Psoas muscle (tissue), 8 donors: Measurements from ENCODE around the gene CCL28. TPM values are rescaled to one million over a fixed set of nuclear protein-coding genes. Genes with fewer than 3 reads are reported as not detected.

Source experiments
- ATAC-seq, 4 donors: fragments of 200-7000 bp; cut with Tn5 transposase; one replicate each; pipeline ENCODE4 v1.9.1; 2020; ENCODE audit warnings: moderate library complexity in 3 of 4, mild to moderate bottlenecking in 2 of 4
- DNase-seq, 2 donors: peaks; one replicate each; pipeline ENCODE4 v3.0.0-alpha.2; 2020
- H3K27ac ChIP-seq: fragments of 200-600 bp; one replicate; pipeline ENCODE4 v1.8.0; 2022
- H3K27me3 ChIP-seq, 3 donors: fragments of 200-600 bp in 1 of 3; one replicate each; pipeline versions ENCODE4 v1.6.1 to v1.8.0; 2013 to 2022; ENCODE audit warnings: low read length in 2 of 3, mild to moderate bottlenecking in 2 of 3, moderate library complexity in 1 of 3; ENCODE audit not compliant: insufficient read depth in 3 of 3
- H3K36me3 ChIP-seq, 2 donors: fragments of 200-600 bp in 1 of 2; one replicate each; pipeline versions ENCODE4 v1.6.1 to v1.8.0; 2013 to 2022; ENCODE audit warnings: low read depth in 1 of 2, mild to moderate bottlenecking in 1 of 2, moderate library complexity in 1 of 2; ENCODE audit not compliant: insufficient read depth in 1 of 2
- H3K4me1 ChIP-seq: fragments of 200-600 bp; one replicate; pipeline ENCODE4 v1.8.0; 2022
- H3K4me3 ChIP-seq: fragments of 200-600 bp; one replicate; pipeline ENCODE4 v1.8.0; 2022; ENCODE audit warnings: mild to moderate bottlenecking
- H3K9me3 ChIP-seq: fragments of 200-600 bp; one replicate; pipeline ENCODE4 v1.8.0; 2022
- WGBS, 3 donors: extraction: QIAGEN DNeasy Blood & Tissue Kit; methylation state at CpG; one replicate each; pipeline versions ENCODE4 v1.1.6 to v1.1.7; 2013; 5-methylcytosine and 5-hydroxymethylcytosine counted together
- intact Hi-C, 2 donors: fragments of 100-400 bp; cut with DNase I; formaldehyde crosslinking; loops; one replicate each; pipeline versions ENCODE4 v1.11.0 to v1.14.2; 2022
- polyA plus RNA-seq, 3 donors: library from polyadenylated mRNA; stranded (reverse); fragments of 200-250 nt; gene quantifications; one replicate each; pipeline ENCODE4 v1.2.3, GENCODE V29; 2013
- total RNA-seq, 4 donors: library from RNA; stranded (reverse); fragmentation: NEBNext Ultra II Directional in 2 of 4; extraction: Animal tissue kit (Norgen Biotek cat#: 25700) in 2 of 4; gene quantifications; one replicate each; pipeline versions ENCODE4 v1.2.1 to v1.2.4, GENCODE V29; 2021 to 2023
- TF ChIP-seq, protein P1 (sequence below): fragments of 200-600 bp; IDR thresholded peaks from one replicate; pipeline ENCODE4 v1.8.0; 2022; ENCODE audit warnings: antibody characterized with exemption
- donor health status: healthy with polysubstance abuse.
- donor health status: DM: no; HTN: no; CAD: no; lungs with moderate emphysema.
- donor health status: Bipolar disorder and iron deficiency.
- donor health status: healthy.
- donor health status: DM: yes; HTN: yes; CAD: no.
- donor health status: DM: no; HTN: no; CAD: no.
- donor health status: DM: no; HTN: no; CAD: no.
- donor health status: DM: yes; HTN: yes; CAD: no.

Gene CCL28
- total and polyA plus RNA-seq, 7 donors: 0.06 to 0.28 (median 0.15) TPM; not detected in 2

DNA sequence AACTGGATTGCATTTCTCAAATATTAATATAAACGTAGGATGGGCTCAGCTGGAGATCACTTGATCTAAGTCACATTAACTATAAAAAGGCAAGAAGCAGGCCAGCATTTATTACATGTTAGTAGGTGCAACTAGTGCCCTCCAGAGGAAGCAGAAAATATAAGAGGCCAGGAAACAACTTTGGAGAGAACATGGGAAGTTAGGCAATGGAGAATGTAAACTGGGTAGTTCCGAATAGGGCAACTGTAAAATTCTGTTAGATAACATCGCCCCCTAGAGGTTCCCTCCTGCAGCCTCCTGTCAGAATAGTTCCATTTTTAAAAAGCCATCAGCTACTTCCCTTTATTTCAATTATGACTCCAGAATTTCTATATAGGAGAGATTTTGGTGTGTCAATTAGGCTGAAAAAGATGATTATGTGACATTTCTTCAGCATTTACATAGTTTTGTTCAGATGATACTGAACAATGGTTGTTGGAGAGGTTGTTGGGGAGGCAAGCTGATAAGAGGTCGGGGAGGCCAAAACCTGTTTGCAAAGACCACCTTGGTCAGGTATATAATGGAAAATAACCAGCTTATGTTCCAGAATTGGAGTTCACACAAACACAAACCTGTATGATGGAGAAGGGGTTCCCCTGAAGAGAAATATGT is 22.4 kb downstream of the CCL28 start:
- H3K27ac ChIP-seq: no peak overlapping the region
- WGBS, 3 donors: 28 to 34% (median 29%) methylated on average over 4 of the region's 4 CpGs
- ATAC-seq (peak; percentile 59 to 91 (median 87)), DNase-seq (no peak)
- TF ChIP-seq, protein P1, sequence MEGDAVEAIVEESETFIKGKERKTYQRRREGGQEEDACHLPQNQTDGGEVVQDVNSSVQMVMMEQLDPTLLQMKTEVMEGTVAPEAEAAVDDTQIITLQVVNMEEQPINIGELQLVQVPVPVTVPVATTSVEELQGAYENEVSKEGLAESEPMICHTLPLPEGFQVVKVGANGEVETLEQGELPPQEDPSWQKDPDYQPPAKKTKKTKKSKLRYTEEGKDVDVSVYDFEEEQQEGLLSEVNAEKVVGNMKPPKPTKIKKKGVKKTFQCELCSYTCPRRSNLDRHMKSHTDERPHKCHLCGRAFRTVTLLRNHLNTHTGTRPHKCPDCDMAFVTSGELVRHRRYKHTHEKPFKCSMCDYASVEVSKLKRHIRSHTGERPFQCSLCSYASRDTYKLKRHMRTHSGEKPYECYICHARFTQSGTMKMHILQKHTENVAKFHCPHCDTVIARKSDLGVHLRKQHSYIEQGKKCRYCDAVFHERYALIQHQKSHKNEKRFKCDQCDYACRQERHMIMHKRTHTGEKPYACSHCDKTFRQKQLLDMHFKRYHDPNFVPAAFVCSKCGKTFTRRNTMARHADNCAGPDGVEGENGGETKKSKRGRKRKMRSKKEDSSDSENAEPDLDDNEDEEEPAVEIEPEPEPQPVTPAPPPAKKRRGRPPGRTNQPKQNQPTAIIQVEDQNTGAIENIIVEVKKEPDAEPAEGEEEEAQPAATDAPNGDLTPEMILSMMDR: peak; percentile 77
- H3K27me3 ChIP-seq: no peaks in the 10 kb centered on the region
- H3K4me1 ChIP-seq: no peaks in the 10 kb centered on the region
- no peaks in the 10 kb centered on the region for H3K9me3 ChIP-seq
- H3K4me3 ChIP-seq: no peak overlapping the region
- intact Hi-C loops: loop anchor here (2.0 to 10.0 kb wide), 3 partner anchors 285 to 478 kb away; no protein-coding TSS in a partner anchor
- H3K36me3 ChIP-seq: no peaks in the 10 kb centered on the region

DNA sequence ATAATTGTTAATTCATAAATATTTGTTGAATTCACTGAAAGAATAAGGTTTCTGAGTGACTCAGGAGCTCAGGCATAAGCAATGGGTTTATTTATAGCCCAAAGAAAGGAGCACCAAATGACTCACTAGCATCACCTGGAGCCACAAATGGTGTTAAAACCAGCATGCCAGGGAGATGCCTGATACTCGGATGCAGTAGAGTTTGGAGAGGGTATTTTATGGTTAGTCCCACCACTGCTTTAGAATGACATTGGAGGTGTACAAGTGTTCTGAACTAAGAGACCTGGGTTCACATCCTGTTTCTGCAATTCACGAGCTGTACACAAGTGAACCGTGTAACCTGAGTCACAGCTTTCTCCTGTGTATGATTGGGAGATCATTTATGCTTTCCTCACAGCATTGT is 25.2 kb downstream of the CCL28 start:
- Histone ChIP-seq H3K4me3 (no peak overlapping the region), H3K36me3 (no peaks in the 10 kb centered on the region), H3K27ac (no peak overlapping the region), H3K27me3 (no peaks in the 10 kb centered on the region), H3K4me1 (no peaks in the 10 kb centered on the region), H3K9me3 (no peaks in the 10 kb centered on the region)
- 43 to 58% (median 46%) methylated on average over 3 of the region's 3 CpGs for WGBS, 3 donors
- ATAC-seq: no peak
- no peak for DNase-seq
- intact Hi-C loops: loop anchor here (5.0 to 10.0 kb wide), 2 partner anchors 282 to 475 kb away; no protein-coding TSS in a partner anchor
- TF ChIP-seq, protein P1: no peak

DNA sequence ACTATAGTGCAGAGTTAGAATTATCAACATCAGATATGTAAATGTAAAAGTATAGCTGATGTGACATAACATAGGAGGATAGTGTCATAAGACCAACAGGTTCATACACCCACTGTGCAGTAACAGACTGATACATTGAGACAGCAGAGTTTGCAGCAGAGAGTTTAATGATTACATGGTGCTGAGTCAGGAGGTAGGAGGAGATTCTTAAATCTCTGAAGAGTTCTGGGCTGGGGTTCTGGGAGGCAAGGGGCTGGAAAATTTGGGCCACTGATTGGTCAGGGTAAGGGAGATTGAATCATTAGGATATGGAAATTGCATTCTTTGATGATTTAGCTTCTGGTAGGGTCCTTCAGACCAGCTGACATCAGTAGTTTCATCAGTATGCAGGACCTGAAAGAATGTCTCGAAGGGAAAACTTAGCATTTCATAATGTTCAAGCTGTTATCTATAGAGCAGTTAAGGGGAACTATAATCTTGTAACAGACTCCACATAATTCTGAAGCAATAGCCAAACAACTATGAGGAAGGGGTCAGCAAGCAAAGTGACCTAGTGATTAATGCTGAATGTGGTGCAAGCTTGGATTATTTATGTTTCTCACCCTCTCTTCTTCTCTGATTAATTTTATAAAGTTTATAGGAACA is 35.6 kb downstream of the CCL28 start:
- Histone ChIP-seq H3K4me3 (no peak overlapping the region), H3K27ac (no peak overlapping the region), H3K27me3 (no peaks in the 10 kb centered on the region), H3K4me1 (no peaks in the 10 kb centered on the region), H3K9me3 (no peaks in the 10 kb centered on the region), H3K36me3 (no peaks in the 10 kb centered on the region)
- WGBS, 3 donors: 61 to 75% (median 64%) methylated on average over 1 of the region's 1 CpG
- DNase-seq: no peak
- intact Hi-C loops: no loop called here
- TF ChIP-seq, protein P1: no peak
- no peak for ATAC-seq

DNA sequence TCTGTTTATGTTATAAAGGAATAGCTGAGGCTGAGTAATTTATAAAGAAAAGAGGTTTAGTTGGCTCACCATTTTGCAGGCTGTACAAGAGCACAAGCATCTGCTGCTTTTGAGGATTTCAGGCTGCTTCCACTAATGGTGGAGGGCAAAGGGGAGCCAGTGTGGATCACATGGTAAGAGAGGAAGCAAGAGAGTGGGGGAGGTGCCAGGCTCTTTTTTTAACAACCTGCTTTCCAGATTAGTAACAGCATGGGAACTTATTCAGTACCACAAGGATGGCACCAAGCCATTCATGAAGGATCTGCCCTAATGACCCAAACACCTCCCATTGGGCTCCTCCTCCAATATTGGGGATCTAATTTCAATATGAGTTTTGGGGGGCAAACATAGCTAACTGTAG is 40.4 kb downstream of the CCL28 start:
- ATAC-seq: no peak
- H3K27me3 ChIP-seq: no peaks in the 10 kb centered on the region
- H3K27ac ChIP-seq: no peak overlapping the region
- H3K36me3 ChIP-seq: no peaks in the 10 kb centered on the region
- H3K9me3 ChIP-seq: no peaks in the 10 kb centered on the region
- no peaks in the 10 kb centered on the region for H3K4me1 ChIP-seq
- intact Hi-C loops: no loop called here
- DNase-seq: no peak
- H3K4me3 ChIP-seq: no peak overlapping the region
- TF ChIP-seq, protein P1: no peak
